D721Med (cell line): Measurements from ENCODE around the gene LDLRAD4.

Experiments
- DNase-seq: peaks from one replicate; pipeline ENCODE4 v3.0.0; 2011; ENCODE audit warnings: low spot score; ENCODE audit not compliant: insufficient read length
- FAIRE-seq: peaks from 2 replicates; lab custom pipeline; 2011; peaks lifted over from hg19 to GRCh38; lab: Jason Lieb, UNC
- TF ChIP-seq, protein P1 (sequence below): IDR thresholded peaks from 2 replicates; pipeline ENCODE4 v1.5.1; 2012; ENCODE audit warnings: mild to moderate bottlenecking, control low read depth; ENCODE audit not compliant: insufficient read depth; ENCODE audit errors: missing control alignments

The LDLRAD4 gene

DNA sequence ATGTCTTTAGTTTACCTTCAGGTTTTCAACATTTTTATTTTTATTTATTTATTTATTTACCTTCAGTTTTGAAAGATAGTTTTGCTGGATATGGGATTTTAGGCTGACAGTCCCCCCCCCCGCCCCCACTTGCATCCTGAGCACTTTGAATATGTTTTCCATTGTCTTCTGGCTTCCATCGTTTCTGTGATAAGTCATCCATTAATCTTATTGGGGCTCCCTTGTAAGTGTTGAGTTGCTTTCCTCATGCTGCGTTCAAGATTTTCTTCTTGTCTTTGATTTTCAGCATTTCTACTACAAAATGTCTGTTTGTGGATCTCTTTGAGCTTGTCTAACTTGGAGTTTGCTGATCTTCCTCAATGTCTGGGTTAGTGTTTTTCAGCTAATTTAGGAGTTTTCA is 19.4 kb upstream of the LDLRAD4 start:
- TF ChIP-seq, protein P1, sequence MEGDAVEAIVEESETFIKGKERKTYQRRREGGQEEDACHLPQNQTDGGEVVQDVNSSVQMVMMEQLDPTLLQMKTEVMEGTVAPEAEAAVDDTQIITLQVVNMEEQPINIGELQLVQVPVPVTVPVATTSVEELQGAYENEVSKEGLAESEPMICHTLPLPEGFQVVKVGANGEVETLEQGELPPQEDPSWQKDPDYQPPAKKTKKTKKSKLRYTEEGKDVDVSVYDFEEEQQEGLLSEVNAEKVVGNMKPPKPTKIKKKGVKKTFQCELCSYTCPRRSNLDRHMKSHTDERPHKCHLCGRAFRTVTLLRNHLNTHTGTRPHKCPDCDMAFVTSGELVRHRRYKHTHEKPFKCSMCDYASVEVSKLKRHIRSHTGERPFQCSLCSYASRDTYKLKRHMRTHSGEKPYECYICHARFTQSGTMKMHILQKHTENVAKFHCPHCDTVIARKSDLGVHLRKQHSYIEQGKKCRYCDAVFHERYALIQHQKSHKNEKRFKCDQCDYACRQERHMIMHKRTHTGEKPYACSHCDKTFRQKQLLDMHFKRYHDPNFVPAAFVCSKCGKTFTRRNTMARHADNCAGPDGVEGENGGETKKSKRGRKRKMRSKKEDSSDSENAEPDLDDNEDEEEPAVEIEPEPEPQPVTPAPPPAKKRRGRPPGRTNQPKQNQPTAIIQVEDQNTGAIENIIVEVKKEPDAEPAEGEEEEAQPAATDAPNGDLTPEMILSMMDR, result no peak
- FAIRE-seq, result no peak

GRCh38 chr18:13201292-13201691 is 17.3 kb upstream of the LDLRAD4 start:
- no peak for DNase-seq
- TF ChIP-seq, protein P1, result no peak
- FAIRE-seq, result no peak

More for the DNA sequence above, 19.4 kb upstream of the LDLRAD4 start:
- DNase-seq, result no peak

- DNase-seq (no peak), FAIRE-seq (no peak)
- TF ChIP-seq, protein P1, result no peak
Observed at GRCh38 chr18:13202571-13202970, 16.0 kb upstream of the LDLRAD4 start.

DNA sequence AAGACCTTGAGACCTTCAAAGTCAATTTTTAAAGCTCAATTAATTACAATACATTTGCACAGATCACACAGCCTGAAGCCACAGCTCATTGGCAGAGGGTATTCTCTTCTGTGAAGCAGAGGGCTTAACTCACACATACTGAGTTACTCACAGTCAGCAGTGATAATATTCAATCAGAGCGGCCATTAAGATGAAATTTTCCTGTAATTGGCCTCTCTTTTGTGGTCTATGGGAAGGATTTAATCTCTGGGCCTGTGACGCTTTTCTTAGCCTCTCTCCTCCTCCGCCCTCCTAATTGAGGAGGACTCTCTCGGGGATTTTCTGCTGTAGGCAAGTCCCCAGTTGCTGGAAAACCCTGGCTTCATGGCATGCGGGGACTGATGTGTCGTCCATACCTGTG is 12.3 kb upstream of the LDLRAD4 start:
- TF ChIP-seq, protein P1, result no peak
- DNase-seq (no peak), FAIRE-seq (no peak)

GRCh38 chr18:13207294-13207693 is 11.3 kb upstream of the LDLRAD4 start:
- FAIRE-seq, result no peak

DNA sequence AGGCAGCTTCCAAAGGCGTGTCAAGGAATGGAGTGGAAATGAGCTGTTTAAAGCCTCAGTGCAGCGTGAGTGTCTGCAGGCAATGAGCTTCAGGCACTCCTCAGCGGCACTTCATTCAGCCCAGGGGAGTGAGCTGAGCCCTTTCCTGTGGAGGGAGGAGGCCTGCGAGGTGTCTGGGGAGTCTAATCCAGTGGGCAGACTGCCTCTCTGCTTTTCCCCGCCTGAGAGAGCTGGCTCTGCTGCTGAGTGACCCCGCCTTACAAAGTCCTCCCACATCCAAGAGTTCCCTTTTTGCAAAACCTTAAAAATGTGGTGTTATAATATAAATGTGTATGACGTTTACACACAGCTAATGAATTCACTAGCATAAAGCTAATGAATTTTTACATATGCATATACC is 7.0 kb upstream of the LDLRAD4 start:
- TF ChIP-seq, protein P1, result no peak
- DNase-seq, result no peak
- no peak for FAIRE-seq

More at GRCh38 chr18:13207294-13207693, 11.3 kb upstream of the LDLRAD4 start:
- no peak for DNase-seq
- TF ChIP-seq, protein P1, result no peak

DNA sequence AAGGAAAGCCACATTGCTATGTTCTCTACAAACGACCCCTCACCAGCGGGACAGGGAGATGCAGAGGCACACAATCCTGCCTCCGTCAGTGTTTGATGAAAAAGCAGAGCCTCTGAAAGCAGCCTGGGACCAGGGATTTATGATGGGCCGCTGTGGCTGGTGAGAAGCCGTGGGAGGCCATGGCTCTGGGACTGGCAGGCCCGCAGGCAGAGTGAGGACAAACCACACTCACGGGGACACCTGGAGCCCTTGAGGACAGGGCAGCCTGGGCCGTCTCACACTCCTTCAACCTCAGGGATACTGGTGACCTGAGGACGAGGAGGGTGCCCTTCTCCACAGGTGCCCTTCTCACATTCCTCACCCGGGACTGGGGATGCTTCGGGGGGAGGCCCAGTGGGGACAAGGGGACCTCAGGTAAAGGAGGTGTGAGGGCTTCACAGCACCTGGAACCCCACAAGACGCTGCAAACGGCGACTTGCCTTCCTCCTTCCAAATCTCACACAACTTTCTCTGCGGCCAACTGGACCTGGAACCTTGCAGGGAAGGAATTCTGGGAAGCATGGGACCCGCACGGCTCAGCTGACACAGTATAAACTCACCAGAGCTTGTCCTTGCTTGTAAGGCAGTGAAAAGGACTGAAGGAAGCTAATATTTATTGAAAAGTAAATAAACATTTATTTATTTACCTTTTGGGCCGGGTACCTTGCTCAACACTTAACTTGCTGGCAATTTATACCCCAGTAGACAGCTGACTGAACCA is 5.3 kb upstream of the LDLRAD4 start:
- FAIRE-seq (no peak), DNase-seq (no peak)
- TF ChIP-seq, protein P1, result no peak
